Activated T-cell treated with anti-CD3 and anti-CD28 coated beads, Interleukin-2, amount 50 U/mL, for 24 hours (primary cell): ENCODE results near the gene SMIM34.
"Not testable (repeated sequence)": the region's sequence is repeated elsewhere in the genome, so short reads cannot be mapped to it uniquely, and the experiment has no call there.

Source experiments
- DNase-seq: peaks from one replicate; pipeline ENCODE4 v3.0.0-alpha.2; 2020
- H3K27ac Mint-ChIP-seq: 2 replicates; pipeline ENCODE4 v1.8.0; 2020; ENCODE audit warnings: mild to moderate bottlenecking, mixed read lengths
- H3K27me3 Mint-ChIP-seq: 2 replicates; pipeline ENCODE4 v1.8.0; 2020; ENCODE audit warnings: mixed read lengths
- H3K36me3 Mint-ChIP-seq: 2 replicates; pipeline ENCODE4 v1.8.0; 2020; ENCODE audit warnings: low read depth, mixed read lengths
- H3K4me1 Mint-ChIP-seq: 2 replicates; pipeline ENCODE4 v1.8.0; 2020; ENCODE audit warnings: low read depth, mixed read lengths
- H3K4me3 Mint-ChIP-seq: 2 replicates; pipeline ENCODE4 v1.8.0; 2020; ENCODE audit warnings: mild to moderate bottlenecking, moderate library complexity, mixed read lengths
- H3K9me3 Mint-ChIP-seq: 2 replicates; pipeline ENCODE4 v1.8.0; 2020; ENCODE audit warnings: mixed read lengths

Gene SMIM34

DNA sequence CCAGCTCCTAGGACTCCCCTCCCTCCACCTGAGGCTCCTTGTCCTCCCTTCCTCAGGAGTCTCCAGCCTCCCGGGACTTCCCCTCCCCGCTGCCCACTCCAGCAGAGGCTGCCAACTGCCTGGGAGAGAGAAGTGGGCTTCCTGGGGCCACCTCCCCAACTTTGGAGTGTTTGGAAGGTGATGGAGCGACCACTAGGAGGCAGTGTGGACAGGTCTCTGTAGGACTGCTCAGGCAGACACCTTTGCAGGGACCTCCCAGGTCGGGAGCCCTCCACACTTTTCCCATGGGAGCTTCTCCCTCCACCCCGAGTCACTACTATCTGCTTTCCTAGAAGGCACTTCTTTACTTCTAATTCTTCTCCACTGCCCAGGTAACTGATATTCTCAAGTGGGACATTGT is 19.0 kb downstream of the SMIM34 start:
- H3K27ac Mint-ChIP-seq, DNase-seq, H3K27me3 Mint-ChIP-seq, H3K36me3 Mint-ChIP-seq, H3K4me3 Mint-ChIP-seq, H3K4me1 Mint-ChIP-seq, H3K9me3 Mint-ChIP-seq: not testable (repeated sequence)

DNA sequence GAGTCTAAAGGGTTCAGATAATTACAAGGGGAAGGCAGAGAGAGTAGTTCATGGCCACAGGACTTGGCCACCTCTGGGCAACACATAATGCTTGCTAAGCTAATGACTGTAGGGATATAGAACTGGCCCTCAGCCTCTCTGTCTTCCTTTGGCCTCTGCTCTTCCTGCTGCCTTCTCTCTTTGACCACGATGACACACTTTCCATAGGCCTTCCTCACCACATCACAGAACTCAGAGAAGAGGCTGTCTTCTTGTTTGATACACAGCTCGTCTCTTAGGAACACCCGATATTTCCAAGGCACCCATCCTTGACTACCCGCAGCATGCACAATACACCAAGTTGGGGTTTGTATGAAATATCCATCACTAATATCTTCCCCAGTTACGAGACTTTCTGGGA is 23.2 kb downstream of the SMIM34 start:
- not testable (repeated sequence) for H3K27me3 Mint-ChIP-seq, DNase-seq, H3K4me3 Mint-ChIP-seq, H3K27ac Mint-ChIP-seq, H3K36me3 Mint-ChIP-seq, H3K9me3 Mint-ChIP-seq, H3K4me1 Mint-ChIP-seq

DNA sequence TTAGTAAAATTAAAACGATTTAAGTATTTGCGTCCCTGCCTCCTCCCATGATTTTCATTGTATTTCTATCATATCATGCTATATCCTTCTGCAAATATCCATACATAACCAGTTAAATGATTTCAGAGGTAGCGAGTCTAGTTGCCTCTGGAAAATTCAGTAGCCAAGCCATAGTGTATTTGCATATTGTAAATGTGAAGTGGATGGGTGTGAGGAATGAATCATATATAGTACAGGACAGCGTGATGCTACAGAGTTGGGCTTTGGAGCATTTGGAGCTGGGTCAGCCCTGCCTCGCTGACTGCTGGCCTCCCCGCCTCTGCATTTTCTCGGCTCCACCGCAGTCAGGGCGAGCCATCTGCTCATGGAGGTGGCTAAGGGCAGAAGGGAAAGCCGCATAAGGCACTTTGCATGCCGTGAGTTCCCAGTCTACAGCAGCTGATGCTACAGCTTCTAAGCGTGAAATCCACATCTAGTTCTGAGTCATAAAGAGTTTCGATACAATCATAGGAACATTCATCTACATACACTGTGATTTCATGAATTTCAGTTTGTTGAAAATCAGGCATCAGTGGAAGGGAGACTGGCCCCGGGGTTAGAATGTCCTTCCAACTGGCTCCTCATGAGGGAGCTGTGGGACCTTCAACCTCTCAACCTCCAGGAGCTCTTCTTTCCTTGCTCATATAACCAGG is 39.9 kb downstream of the SMIM34 start:
- DNase-seq, H3K27ac Mint-ChIP-seq, H3K27me3 Mint-ChIP-seq, H3K4me3 Mint-ChIP-seq, H3K9me3 Mint-ChIP-seq, H3K4me1 Mint-ChIP-seq, H3K36me3 Mint-ChIP-seq: not testable (repeated sequence)

DNA sequence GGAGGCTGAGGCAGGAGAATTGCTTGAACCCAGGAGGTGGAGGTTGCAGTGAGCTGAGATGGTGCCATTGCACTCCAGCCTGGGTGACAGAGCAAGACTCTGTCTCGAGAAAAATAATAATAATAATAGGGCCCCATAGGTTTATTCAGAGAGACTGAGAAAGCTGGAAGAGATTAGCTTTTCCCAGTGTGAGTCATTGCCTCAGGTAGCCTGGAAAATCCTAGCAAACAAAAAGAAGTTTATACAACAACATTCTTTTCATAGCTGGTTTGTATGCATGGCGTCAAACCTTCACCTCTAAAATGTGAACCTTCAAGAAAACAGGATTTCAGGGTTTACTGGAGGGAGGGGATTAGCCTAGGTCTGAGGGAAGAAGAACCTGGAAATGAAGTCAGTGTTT is 40.6 kb downstream of the SMIM34 start:
- H3K4me1 Mint-ChIP-seq, H3K27me3 Mint-ChIP-seq, H3K27ac Mint-ChIP-seq, H3K4me3 Mint-ChIP-seq, DNase-seq, H3K9me3 Mint-ChIP-seq, H3K36me3 Mint-ChIP-seq: not testable (repeated sequence)

DNA sequence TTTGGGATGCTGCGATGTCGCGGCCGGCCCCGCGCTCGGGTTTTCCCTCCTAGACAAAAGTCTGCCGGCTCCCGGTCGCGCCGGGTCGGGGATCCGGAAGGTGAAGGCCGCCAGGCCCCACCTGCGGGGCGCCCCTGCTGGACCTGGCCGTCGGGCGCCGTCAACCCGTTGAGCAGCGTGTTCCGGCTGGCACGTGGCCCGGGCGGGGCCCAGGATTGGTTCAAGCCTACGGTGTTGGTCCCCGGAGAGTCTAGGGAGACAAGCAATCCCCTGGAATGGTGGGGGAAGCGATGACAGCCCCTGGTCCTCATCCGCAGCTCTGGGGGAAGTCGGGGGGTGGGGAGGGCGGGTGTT is 48.2 kb downstream of the SMIM34 start:
- not testable (repeated sequence) for H3K27me3 Mint-ChIP-seq, H3K4me1 Mint-ChIP-seq, DNase-seq, H3K36me3 Mint-ChIP-seq, H3K4me3 Mint-ChIP-seq, H3K27ac Mint-ChIP-seq, H3K9me3 Mint-ChIP-seq

DNA sequence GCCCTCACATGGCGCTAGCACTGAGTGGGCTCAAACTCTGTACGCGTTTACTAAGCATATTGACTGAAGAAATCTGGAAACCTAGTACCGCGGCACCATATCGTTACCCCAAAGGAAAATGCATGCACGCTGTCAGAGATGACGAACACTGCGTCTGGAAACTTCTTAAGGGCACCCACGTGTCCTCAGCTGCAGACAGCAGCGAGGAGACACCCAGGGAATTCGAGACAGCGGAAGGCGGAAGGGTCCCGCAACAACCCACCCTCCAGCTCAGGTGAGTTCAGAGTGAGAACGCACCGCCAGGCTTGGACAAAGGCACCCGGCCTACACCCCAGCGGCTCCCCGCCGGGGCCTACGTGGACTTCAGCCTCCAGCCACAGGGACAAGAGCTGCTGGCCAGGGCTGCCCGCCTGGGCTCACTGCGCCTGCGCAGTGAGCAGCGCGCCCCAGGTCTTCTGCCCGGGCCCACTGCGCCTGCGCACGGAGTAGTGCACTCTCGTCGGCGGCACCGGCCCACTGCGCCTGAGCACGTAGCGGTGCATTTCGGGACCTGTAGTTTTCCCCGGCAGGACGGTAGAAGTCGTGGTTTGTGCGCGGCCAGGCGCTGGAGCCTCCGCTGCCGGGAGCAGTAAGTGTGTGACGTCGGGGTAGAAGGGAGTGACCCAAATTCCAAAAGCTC is 48.7 kb downstream of the SMIM34 start, which contains the start of gene SMIM11:
TSS of gene SMIM11 (plus strand) at position 568 of the 679 bp plus-strand sequence. CDS start 3,998 bp downstream, outside the sequence.
- DNase-seq, H3K27me3 Mint-ChIP-seq, H3K27ac Mint-ChIP-seq, H3K36me3 Mint-ChIP-seq, H3K9me3 Mint-ChIP-seq, H3K4me1 Mint-ChIP-seq, H3K4me3 Mint-ChIP-seq: not testable (repeated sequence)

DNA sequence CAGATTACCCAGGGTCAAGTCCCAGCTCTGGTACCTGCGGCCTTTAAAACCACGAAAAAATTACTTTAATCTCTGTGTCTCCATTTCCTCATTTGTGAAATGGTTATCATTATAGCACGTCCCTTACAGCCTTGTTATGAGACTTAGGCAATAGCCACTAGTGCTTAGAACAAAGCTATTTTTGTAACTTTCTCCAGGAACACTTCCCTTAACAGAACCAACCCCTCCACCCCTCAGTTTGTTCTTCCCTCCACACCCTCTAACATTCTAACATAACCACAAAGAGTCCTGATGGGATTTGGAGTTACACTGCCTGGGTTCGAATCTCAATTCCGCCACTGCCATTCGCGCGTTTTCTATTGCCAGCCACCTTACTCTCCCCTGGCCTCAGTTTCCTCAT is 49.3 kb downstream of the SMIM34 start:
- H3K36me3 Mint-ChIP-seq, H3K4me3 Mint-ChIP-seq, DNase-seq, H3K27me3 Mint-ChIP-seq, H3K27ac Mint-ChIP-seq, H3K4me1 Mint-ChIP-seq, H3K9me3 Mint-ChIP-seq: not testable (repeated sequence)

DNA sequence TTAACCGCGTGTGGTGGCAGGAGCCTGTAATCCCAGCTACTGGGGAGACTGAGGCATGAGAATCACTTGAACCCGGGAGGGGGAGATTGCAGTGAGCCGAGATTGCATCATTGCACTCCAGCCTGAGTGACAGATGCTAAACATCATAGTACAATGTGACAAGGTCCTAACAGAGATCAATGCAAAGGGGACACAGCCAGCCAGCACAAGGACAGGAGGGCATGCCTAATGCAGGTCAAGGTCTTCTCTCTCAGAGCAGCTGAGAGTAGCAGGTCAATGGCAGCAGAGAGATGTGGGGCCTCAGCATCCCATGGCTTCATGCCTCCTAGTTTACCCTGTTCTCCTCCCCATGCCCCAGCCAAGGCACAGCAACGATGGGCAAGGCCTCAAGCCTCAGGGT is 51.4 kb downstream of the SMIM34 start:
- Mint-ChIP-seq H3K4me3 (no peak overlapping the region), H3K27ac (no peak overlapping the region), H3K4me1 (no peaks in the 10 kb centered on the region), H3K36me3 (no peaks in the 10 kb centered on the region), H3K9me3 (no peaks in the 10 kb centered on the region), H3K27me3 (peaks cover 11% of the 10 kb centered on the region)
- no peak for DNase-seq

DNA sequence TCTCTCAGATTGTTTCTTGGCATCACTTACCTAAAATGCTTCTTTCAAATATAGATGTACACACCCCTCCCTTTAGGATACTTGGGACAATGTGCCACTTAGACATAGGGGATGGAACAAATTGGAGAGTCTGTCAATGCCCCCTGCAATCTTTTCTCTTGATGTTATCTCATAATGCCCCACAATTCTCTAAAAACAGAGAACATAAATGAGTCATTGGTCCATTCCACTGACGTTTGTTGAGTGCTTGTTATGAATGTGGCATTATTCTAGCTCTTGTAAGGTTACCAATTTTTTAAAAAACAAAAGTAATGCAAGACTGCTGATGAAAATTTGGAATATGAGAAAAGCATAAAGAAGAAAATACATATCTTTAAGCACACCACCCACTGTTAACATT is 54.0 kb downstream of the SMIM34 start:
- H3K9me3 Mint-ChIP-seq: no peaks in the 10 kb centered on the region
- no peaks in the 10 kb centered on the region for H3K4me1 Mint-ChIP-seq
- no peak for DNase-seq
- H3K36me3 Mint-ChIP-seq: no peaks in the 10 kb centered on the region
- no peak overlapping the region for H3K4me3 Mint-ChIP-seq
- no peak overlapping the region for H3K27ac Mint-ChIP-seq
- peaks cover 11% of the 10 kb centered on the region for H3K27me3 Mint-ChIP-seq
